Stomach smooth muscle (tissue), 2 donors: ENCODE data around the gene FLOT1.
"Not testable (repeated sequence)": the region's sequence is repeated elsewhere in the genome, so short reads cannot be mapped to it uniquely, and the experiment has no call there.

Experiments
- H3K27ac ChIP-seq: one replicate; pipeline ENCODE4 v1.7.0; 2013; ENCODE audit warnings: mild to moderate bottlenecking, low read length, inconsistent platforms
- H3K27me3 ChIP-seq, 2 donors: one replicate each; pipeline ENCODE4 v1.7.0; 2013; ENCODE audit warnings: low read length in 2 of 2; ENCODE audit not compliant: insufficient read depth in 2 of 2, control insufficient read depth in 1 of 2
- H3K36me3 ChIP-seq, 2 donors: one replicate each; pipeline ENCODE4 v1.7.0; 2013; ENCODE audit warnings: low read length in 2 of 2; ENCODE audit not compliant: control insufficient read depth in 2 of 2, insufficient read depth in 2 of 2
- H3K4me1 ChIP-seq: one replicate; pipeline ENCODE4 v1.7.0; 2013; ENCODE audit warnings: low read length; ENCODE audit not compliant: control insufficient read depth, insufficient read depth
- H3K4me3 ChIP-seq, 2 donors: one replicate each; pipeline ENCODE4 v1.7.0; 2013; ENCODE audit warnings: low read length in 2 of 2
- H3K9ac ChIP-seq, 2 donors: one replicate each; pipeline ENCODE4 v1.7.0; 2013; ENCODE audit warnings: low read length in 2 of 2, mild to moderate bottlenecking in 1 of 2
- H3K9me3 ChIP-seq, 2 donors: one replicate each; pipeline ENCODE4 v1.7.0; 2013; ENCODE audit warnings: low read length in 2 of 2; ENCODE audit not compliant: control insufficient read depth in 2 of 2
- donor health status: healthy.
- donor health status: Pancreatic carcinoma.

FLOT1 gene

DNA sequence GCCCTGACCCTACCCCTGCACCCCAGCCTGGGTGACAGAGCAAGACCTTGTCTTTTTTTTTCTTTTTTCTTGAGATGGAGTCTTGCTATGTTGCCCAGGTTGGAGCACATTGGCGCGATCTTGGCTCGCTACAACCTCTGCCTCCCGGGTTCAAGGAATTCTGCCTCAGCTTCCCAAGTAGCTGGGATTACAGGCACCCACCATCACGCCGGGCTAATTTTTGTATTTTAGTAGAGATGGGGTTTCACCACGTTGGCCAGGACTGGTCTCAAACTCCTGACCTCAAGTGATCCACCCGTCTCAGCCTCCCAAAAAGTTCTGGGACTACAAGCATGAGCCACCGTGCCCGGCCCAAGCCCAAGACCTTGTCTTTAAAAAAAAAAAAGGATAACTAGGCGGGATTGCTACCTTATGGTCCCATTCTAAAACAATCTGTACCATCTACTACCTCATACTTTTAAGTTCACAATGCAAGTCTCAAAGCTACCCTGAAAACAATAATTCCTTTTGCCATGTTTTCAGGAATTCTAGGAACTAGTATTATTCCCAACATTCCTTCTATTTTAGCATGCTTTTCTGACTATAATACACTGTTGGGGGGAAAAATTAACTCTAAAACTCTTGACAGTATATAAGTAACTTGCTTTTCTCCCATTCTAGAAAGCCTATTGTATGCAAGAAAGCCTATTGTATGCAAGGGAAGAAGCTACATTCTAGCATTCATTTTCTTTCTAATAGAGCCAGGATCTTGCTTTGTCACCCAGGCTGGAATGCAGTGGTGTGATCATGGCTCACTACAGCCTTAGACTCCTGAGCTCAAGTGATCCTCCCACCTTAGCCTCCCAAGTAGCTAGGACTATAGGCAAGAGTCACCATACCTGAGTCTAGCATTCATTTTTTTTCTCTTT lies 15.7 kb downstream of the FLOT1 start:
- Histone ChIP-seq H3K9me3 (no peaks in the 10 kb centered on the region), H3K27me3 (no peaks in the 10 kb centered on the region), H3K9ac (no peak overlapping the region), H3K27ac (peak overlapping the region; percentile 8), H3K36me3 (peaks cover 48% of the 10 kb centered on the region in 2 donors), H3K4me1 (peaks cover 50% of the 10 kb centered on the region), H3K4me3 (no peak overlapping the region)

DNA sequence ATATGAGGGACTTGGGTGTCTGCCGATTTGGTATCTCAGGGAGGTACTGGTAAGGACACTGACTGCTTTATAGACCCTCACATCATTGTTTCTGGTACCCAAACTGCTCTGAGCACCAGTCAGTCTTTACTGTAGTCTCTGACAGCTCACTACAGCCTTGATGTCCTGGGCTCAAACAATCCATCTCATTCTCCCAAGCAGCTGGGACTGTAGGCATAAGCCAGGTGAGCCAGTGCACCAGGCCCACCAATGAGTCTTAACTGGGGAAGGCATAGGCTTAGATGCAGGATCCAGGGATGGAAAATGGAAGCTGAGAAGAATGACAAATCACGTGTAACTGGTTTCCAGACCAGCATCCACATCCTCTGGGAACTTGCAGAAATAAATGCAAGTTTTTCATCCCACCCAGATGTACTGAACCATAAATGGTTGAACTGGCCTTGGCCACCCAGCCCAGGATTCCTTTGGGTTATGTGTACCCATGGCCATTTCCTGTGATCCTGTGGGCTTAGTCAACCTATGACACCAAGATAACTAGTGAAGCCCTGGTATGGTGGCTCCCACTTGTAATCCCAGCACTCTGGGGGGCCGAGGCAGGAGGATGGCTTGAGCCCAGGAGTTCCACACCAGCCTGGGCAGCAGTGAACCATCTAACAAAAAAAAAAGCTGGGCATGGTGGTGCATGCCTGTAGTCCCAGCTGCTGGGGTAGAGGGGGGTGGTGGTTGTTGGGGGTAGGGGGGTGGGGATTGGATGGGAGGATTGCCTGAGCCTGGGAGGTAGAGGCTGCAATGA lies 16.6 kb downstream of the FLOT1 start:
- Histone ChIP-seq H3K9ac (peak overlapping the region in 1 of 2 donors; percentile 13), H3K4me1 (peaks cover 49% of the 10 kb centered on the region), H3K9me3 (no peaks in the 10 kb centered on the region), H3K36me3 (peaks cover 44 to 48% of the 10 kb centered on the region in 2 donors), H3K27ac (no peak overlapping the region), H3K4me3 (no peak overlapping the region), H3K27me3 (no peaks in the 10 kb centered on the region)

GRCh38 chr6:30724906-30725667 lies 17.4 kb downstream of the FLOT1 start:
- Histone ChIP-seq H3K27me3 (no peaks in the 10 kb centered on the region), H3K4me1 (peaks cover 41% of the 10 kb centered on the region), H3K36me3 (peaks cover 40 to 48% of the 10 kb centered on the region in 2 donors), H3K9me3 (no peaks in the 10 kb centered on the region), H3K27ac (no peak overlapping the region), H3K9ac (no peak overlapping the region), H3K4me3 (no peak overlapping the region)

DNA sequence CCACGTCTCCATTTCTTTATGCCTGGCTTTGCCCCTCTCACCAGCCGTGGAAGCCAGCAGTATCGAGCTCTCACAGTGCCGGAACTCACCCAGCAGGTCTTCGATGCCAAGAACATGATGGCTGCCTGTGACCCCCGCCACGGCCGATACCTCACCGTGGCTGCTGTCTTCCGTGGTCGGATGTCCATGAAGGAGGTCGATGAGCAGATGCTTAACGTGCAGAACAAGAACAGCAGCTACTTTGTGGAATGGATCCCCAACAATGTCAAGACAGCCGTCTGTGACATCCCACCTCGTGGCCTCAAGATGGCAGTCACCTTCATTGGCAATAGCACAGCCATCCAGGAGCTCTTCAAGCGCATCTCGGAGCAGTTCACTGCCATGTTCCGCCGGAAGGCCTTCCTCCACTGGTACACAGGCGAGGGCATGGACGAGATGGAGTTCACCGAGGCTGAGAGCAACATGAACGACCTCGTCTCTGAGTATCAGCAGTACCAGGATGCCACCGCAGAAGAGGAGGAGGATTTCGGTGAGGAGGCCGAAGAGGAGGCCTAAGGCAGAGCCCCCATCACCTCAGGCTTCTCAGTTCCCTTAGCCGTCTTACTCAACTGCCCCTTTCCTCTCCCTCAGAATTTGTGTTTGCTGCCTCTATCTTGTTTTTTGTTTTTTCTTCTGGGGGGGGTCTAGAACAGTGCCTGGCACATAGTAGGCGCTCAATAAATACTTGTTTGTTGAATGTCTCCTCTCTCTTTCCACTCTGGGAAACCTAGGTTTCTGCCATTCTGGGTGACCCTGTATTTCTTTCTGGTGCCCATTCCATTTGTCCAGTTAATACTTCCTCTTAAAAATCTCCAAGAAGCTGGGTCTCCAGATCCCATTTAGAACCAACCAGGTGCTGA lies 18.4 kb downstream of the FLOT1 start:
- H3K4me1 ChIP-seq = peaks cover 47% of the 10 kb centered on the region
- H3K9ac ChIP-seq, H3K27me3 ChIP-seq, H3K9me3 ChIP-seq, H3K27ac ChIP-seq, H3K4me3 ChIP-seq: not testable (repeated sequence)
- peaks cover 33 to 42% of the 10 kb centered on the region in 2 donors for H3K36me3 ChIP-seq

DNA sequence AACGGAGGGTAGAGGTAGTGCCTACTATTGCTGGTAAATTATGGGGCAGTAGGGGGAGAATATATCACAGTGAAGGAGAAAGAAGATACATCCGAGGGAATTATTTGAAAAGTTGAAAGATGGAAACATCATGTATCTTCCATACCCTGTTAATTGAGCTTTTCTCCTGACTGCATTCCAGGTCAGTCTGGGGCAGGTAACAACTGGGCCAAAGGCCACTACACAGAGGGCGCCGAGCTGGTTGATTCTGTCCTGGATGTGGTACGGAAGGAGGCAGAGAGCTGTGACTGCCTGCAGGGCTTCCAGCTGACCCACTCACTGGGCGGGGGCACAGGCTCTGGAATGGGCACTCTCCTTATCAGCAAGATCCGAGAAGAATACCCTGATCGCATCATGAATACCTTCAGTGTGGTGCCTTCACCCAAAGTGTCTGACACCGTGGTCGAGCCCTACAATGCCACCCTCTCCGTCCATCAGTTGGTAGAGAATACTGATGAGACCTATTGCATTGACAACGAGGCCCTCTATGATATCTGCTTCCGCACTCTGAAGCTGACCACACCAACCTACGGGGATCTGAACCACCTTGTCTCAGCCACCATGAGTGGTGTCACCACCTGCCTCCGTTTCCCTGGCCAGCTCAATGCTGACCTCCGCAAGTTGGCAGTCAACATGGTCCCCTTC lies 19.2 kb downstream of the FLOT1 start:
- Histone ChIP-seq H3K27ac (peak overlapping the region; percentile 82), H3K4me1 (peaks cover 46% of the 10 kb centered on the region), H3K36me3 (peaks cover 33 to 42% of the 10 kb centered on the region in 2 donors)
- not testable (repeated sequence) for H3K9ac ChIP-seq, H3K4me3 ChIP-seq, H3K27me3 ChIP-seq, H3K9me3 ChIP-seq

DNA sequence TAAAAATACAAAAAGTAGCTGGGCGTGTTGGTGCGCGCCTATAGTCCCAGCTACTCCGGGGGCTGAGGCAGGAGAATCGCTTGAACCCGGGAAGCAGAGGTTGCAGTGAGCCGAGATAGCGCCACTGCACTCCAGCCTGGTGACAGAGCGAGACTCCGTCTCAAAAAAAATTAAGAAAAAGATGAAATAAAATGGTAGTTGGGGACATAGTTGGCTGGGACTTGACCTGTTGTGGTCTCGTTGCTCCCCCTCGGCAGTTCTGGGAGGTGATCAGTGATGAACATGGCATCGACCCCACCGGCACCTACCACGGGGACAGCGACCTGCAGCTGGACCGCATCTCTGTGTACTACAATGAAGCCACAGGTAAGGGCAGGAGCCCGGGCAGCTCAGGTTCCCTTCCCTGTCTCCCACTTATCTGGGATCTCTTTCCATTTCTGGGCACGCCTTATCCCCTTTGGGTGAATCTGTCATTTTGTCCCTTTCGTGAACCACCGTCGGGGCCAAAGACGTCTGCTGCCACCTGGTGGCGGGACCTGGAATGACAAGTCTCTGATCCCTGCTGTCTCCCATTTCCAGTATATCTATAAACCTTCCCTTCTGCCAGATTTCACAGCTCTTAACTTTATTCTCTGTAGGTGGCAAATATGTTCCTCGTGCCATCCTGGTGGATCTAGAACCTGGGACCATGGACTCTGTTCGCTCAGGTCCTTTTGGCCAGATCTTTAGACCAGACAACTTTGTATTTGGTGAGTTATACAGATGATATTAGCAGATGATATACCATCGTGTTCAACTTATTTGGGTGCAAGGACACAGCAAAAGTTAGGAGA lies 20.0 kb downstream of the FLOT1 start:
- peak overlapping the region in 1 of 2 donors; percentile 93 for H3K4me3 ChIP-seq
- peak overlapping the region in 1 of 2 donors; percentile 36 for H3K9ac ChIP-seq
- H3K4me1 ChIP-seq = peaks cover 40% of the 10 kb centered on the region
- H3K27me3 ChIP-seq = no peaks in the 10 kb centered on the region
- H3K9me3 ChIP-seq = no peaks in the 10 kb centered on the region
- H3K27ac ChIP-seq = peak overlapping the region; percentile 82
- H3K36me3 ChIP-seq = peaks cover 28 to 34% of the 10 kb centered on the region in 2 donors

GRCh38 chr6:30722025-30722279 lies 20.5 kb downstream of the FLOT1 start:
- Histone ChIP-seq H3K4me1 (peaks cover 40% of the 10 kb centered on the region), H3K36me3 (peaks cover 27 to 29% of the 10 kb centered on the region in 2 donors), H3K4me3 (peak overlapping the region; percentile 77 to 93), H3K27ac (peak overlapping the region; percentile 82), H3K9ac (peak overlapping the region; percentile 74 to 75)
- not testable (repeated sequence) for H3K9me3 ChIP-seq, H3K27me3 ChIP-seq

DNA sequence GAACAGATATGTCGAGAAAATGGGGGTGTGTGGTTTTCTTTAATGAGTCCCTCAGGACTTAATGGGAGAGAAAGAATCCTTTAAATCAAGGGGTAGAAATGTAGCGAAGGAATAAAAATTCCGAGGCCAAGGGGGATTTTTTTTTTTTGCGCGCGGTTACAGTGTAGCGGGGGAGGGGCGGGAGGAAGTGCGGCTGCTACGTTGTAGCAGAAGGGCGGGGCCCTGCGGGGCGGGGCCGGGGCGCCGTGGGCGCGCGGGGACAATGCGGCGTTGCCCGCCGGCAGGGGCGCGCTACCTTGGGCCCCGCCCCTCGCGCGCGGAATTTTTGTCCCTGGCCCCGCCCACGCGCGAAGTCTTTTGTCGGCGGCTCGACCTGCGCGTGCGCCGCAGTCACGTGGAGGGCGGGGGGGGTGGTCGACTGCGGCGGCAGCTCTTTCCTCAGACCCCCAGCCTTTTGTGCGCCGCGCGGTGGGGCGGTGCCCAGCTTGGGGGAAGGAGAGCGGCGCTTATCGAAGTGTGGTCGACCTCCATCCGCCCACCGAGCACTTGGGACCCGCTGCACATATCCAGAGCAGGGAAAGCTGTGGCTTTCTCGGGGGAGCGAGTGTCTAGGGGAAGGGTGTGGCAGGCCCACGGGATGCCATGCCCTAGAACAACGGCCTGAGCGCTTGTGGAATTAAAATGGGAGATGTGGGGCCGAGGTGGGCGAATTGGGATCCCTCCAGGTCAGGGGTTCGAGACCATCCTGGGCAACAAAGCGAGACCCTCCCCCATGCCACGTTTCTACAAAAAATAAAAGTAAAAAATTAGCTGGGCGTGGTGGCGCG lies 21.1 kb downstream of the FLOT1 start:
- Histone ChIP-seq H3K9ac (peak overlapping the region; percentile 79 to 90), H3K9me3 (no peaks in the 10 kb centered on the region), H3K4me1 (peaks cover 45% of the 10 kb centered on the region), H3K27me3 (no peaks in the 10 kb centered on the region), H3K4me3 (peak overlapping the region; percentile 92 to 93), H3K27ac (peak overlapping the region; percentile 85), H3K36me3 (peaks cover 25% of the 10 kb centered on the region in 2 donors)
